ENCODE results near the gene WDR41. TPM values are rescaled to one million over a fixed set of nuclear protein-coding genes. Genes with fewer than 3 reads are reported as not detected.
"Not testable (repeated sequence)": the region's sequence is repeated elsewhere in the genome, so short reads cannot be mapped to it uniquely, and the experiment has no call there.

The WDR41 gene
- total RNA-seq: 82.2 and 89.2 TPM in 2 replicates
- 74.4 TPM for polyA plus RNA-seq (2012)

- DNase-seq (ENCODE audit: low read depth): peak; percentile 97
Measured at GRCh38 chr5:77491783-77492652, at the start of gene WDR41. Gene WDR41, minus strand, starts transcription at chr5:77492316. Its CDS starts 96 bp downstream, at chr5:77492220.

GRCh38 chr5:77531297-77531696, 39.2 kb upstream of the WDR41 start:
- no peak for DNase-seq (ENCODE audit: low read depth)

GRCh38 chr5:77518304-77518703, 26.2 kb upstream of the WDR41 start:
- DNase-seq (ENCODE audit: low read depth): peak; percentile 5

GRCh38 chr5:77514457-77514856, 22.3 kb upstream of the WDR41 start:
- no peak for DNase-seq (ENCODE audit: low read depth)

GRCh38 chr5:77513321-77513720, 21.2 kb upstream of the WDR41 start:
- DNase-seq (ENCODE audit: low read depth): no peak

GRCh38 chr5:77501132-77501531, 9.0 kb upstream of the WDR41 start:
- DNase-seq (ENCODE audit: low read depth): not testable (repeated sequence)

- no peak for DNase-seq (ENCODE audit: low read depth)
Measured at GRCh38 chr5:77499973-77500372, 7.9 kb upstream of the WDR41 start.

GRCh38 chr5:77499441-77499840, 7.3 kb upstream of the WDR41 start:
- DNase-seq (ENCODE audit: low read depth): peak; percentile 30

GRCh38 chr5:77498952-77499351, 6.8 kb upstream of the WDR41 start:
- no peak for DNase-seq (ENCODE audit: low read depth)

- DNase-seq (ENCODE audit: low read depth): no peak
Measured at GRCh38 chr5:77494935-77495334, 2.8 kb upstream of the WDR41 start.

- DNase-seq (ENCODE audit: low read depth): no peak
Measured at GRCh38 chr5:77492653-77493000, 511 bp upstream of the WDR41 start.

- not testable (repeated sequence) for DNase-seq (ENCODE audit: low read depth)
Measured at GRCh38 chr5:77490741-77491344, 1.3 kb downstream of the WDR41 start.

GRCh38 chr5:77486344-77486962, 5.7 kb downstream of the WDR41 start:
- peak; percentile 33 for DNase-seq (ENCODE audit: low read depth)

- DNase-seq (ENCODE audit: low read depth): no peak
Measured at GRCh38 chr5:77483682-77484081, 8.4 kb downstream of the WDR41 start.

- DNase-seq (ENCODE audit: low read depth): not testable (repeated sequence)
Measured at GRCh38 chr5:77475041-77475440, 17.1 kb downstream of the WDR41 start.

- DNase-seq (ENCODE audit: low read depth): not testable (repeated sequence)
Measured at GRCh38 chr5:77468875-77469274, 23.2 kb downstream of the WDR41 start.

GRCh38 chr5:77463905-77464304, 28.2 kb downstream of the WDR41 start:
- no peak for DNase-seq (ENCODE audit: low read depth)

GRCh38 chr5:77461287-77461686, 30.8 kb downstream of the WDR41 start:
- DNase-seq (ENCODE audit: low read depth): no peak

GRCh38 chr5:77454123-77454522, 38.0 kb downstream of the WDR41 start:
- no peak for DNase-seq (ENCODE audit: low read depth)

- no peak for DNase-seq (ENCODE audit: low read depth)
Measured at GRCh38 chr5:77452351-77452750, 39.8 kb downstream of the WDR41 start.

- no peak for DNase-seq (ENCODE audit: low read depth)
Measured at GRCh38 chr5:77449981-77450380, 42.1 kb downstream of the WDR41 start.

- DNase-seq (ENCODE audit: low read depth): no peak
Measured at GRCh38 chr5:77449277-77449676, 42.8 kb downstream of the WDR41 start.

All from myocyte (in vitro differentiated cells).